IMR-90 (cell line): ENCODE data around the gene ABHD10. TPM values are rescaled to one million over a fixed set of nuclear protein-coding genes. Genes with fewer than 3 reads are reported as not detected.

Experiments
- ATAC-seq: fragments of 200-7000 bp; cut with Tn5 transposase; 2 replicates; pipeline ENCODE4 v1.9.1; 2020; ENCODE audit warnings: low read depth, mild to moderate bottlenecking, moderate library complexity
- BruUV-seq: library from RNA; stranded (reverse); fragments of 400-500 nt; replicated peaks from 2 replicates; lab custom pipeline; 2021; lab: Mats Ljungman, UMichigan
- CTCF ChIA-PET: fragments of 300-600 bp; formaldehyde crosslinking; extraction: SDS; loops from one replicate; lab custom pipeline; 2021; ENCODE audit warnings: antibody characterized with exemption; lab: Yijun Ruan, JAX
- POLR2A ChIA-PET: fragments of 300-600 bp; sonication (Branson Sonifier 250); formaldehyde crosslinking; loops from one replicate; lab custom pipeline; 2022; ENCODE audit warnings: antibody characterized with exemption; ENCODE audit not compliant: unreplicated experiment; lab: Charles Lee
- DNase-seq: peaks from one replicate; pipeline ENCODE4 v3.0.0; 2013
- H2AFZ ChIP-seq: replicated peaks from 2 replicates; pipeline ENCODE3; 2013; ENCODE audit warnings: low read length, mild to moderate bottlenecking; ENCODE audit not compliant: poor library complexity
- H2AK5ac ChIP-seq: 2 replicates; pipeline ENCODE4 v1.6.1; 2013; ENCODE audit warnings: low read depth, low read length, inconsistent platforms
- H2AK9ac ChIP-seq: replicated peaks from 2 replicates; pipeline ENCODE3; 2013; ENCODE audit warnings: mild to moderate bottlenecking, low read depth, low read length, moderate library complexity; ENCODE audit not compliant: poor library complexity
- H2BK120ac ChIP-seq: 2 replicates; pipeline ENCODE4 v1.6.1; 2013; ENCODE audit warnings: low read depth, low read length, inconsistent platforms
- H2BK15ac ChIP-seq: 3 replicates; pipeline ENCODE4 v1.6.1; 2013; ENCODE audit warnings: low read depth, low read length, inconsistent platforms
- H2BK20ac ChIP-seq: 2 replicates; pipeline ENCODE4 v1.6.1; 2013; ENCODE audit warnings: low read depth, mild to moderate bottlenecking, inconsistent platforms, low read length, moderate library complexity
- H2BK5ac ChIP-seq: 2 replicates; pipeline ENCODE4 v1.6.1; 2013; ENCODE audit warnings: mild to moderate bottlenecking, low read depth, low read length, inconsistent platforms; ENCODE audit not compliant: poor library complexity, severe bottlenecking
- H3K14ac ChIP-seq: replicated peaks from 2 replicates; pipeline ENCODE4 v1.6.1; 2013; ENCODE audit warnings: low read depth, low read length, inconsistent platforms
- H3K18ac ChIP-seq: 2 replicates; pipeline ENCODE4 v1.6.1; 2013; ENCODE audit warnings: low read depth, low read length, control low read depth
- H3K23ac ChIP-seq: 2 replicates; pipeline ENCODE4 v1.6.1; 2013; ENCODE audit warnings: low read depth, low read length, inconsistent platforms
- H3K27ac ChIP-seq: 2 replicates; pipeline ENCODE4 v1.5.1; 2013; ENCODE audit warnings: mild to moderate bottlenecking, control low read depth, low read length; ENCODE audit not compliant: insufficient read depth
- H3K27me3 ChIP-seq: 2 replicates; pipeline ENCODE4 v1.6.1; 2013; ENCODE audit warnings: low read length; ENCODE audit not compliant: control insufficient read depth, insufficient read depth
- H3K36me3 ChIP-seq: 2 replicates; pipeline ENCODE4 v1.6.1; 2013; ENCODE audit warnings: low read length, mixed read lengths; ENCODE audit not compliant: control insufficient read depth, insufficient read depth
- H3K4ac ChIP-seq: 2 replicates; pipeline ENCODE4 v1.6.1; 2013; ENCODE audit warnings: low read depth, low read length, inconsistent platforms
- H3K4me1 ChIP-seq: 2 replicates; pipeline ENCODE4 v1.6.1; 2013; ENCODE audit warnings: low read length, mixed read lengths; ENCODE audit not compliant: control insufficient read depth, insufficient read depth
- H3K4me2 ChIP-seq: 2 replicates; pipeline ENCODE4 v1.6.1; 2013; ENCODE audit warnings: low read depth, mild to moderate bottlenecking, control low read depth, low read length, moderate library complexity
- H3K4me3 ChIP-seq: 2 replicates; pipeline ENCODE4 v1.5.1; 2013; ENCODE audit warnings: low read depth, mild to moderate bottlenecking, control low read depth, low read length, moderate library complexity; ENCODE audit not compliant: insufficient read depth
- H3K56ac ChIP-seq: 2 replicates; pipeline ENCODE4 v1.6.1; 2013; ENCODE audit warnings: low read length, inconsistent platforms; ENCODE audit not compliant: insufficient read depth; ENCODE audit errors: extremely low read depth
- H3K79me1 ChIP-seq, 2 experiments: 2 replicates each; pipeline ENCODE4 v1.6.1; 2013; ENCODE audit warnings: low read length in 2 of 2, inconsistent platforms in 1 of 2, low read depth in 1 of 2
- H3K9ac ChIP-seq: 2 replicates; pipeline ENCODE4 v1.6.1; 2013; ENCODE audit warnings: low read depth, low read length, control low read depth
- H3K9me1 ChIP-seq: 2 replicates; pipeline ENCODE4 v1.6.1; 2013; ENCODE audit warnings: low read length, inconsistent platforms; ENCODE audit not compliant: insufficient read depth
- H3K9me3 ChIP-seq: 2 replicates; pipeline ENCODE4 v1.6.1; 2013; ENCODE audit warnings: low read length; ENCODE audit not compliant: control insufficient read depth, insufficient read depth
- H4K20me1 ChIP-seq: 2 replicates; pipeline ENCODE4 v1.6.1; 2013; ENCODE audit warnings: low read length, inconsistent platforms; ENCODE audit not compliant: insufficient read depth
- H4K5ac ChIP-seq: 2 replicates; pipeline ENCODE4 v1.6.1; 2013; ENCODE audit warnings: mild to moderate bottlenecking, low read depth, low read length, control low read depth
- H4K8ac ChIP-seq, 2 experiments: 2 replicates each; pipeline ENCODE4 v1.6.1; 2013; ENCODE audit warnings: low read depth in 2 of 2, low read length in 2 of 2, control low read depth in 1 of 2, inconsistent platforms in 1 of 2
- H4K91ac ChIP-seq: 2 replicates; pipeline ENCODE4 v1.6.1; 2013; ENCODE audit warnings: low read depth, low read length, inconsistent platforms; ENCODE audit not compliant: insufficient read depth
- BHLHE40 ChIP-seq: fragments of 150-350 bp; IDR thresholded peaks from 2 replicates; pipeline ENCODE4 v1.6.1; 2016; ENCODE audit warnings: mild to moderate bottlenecking, low read depth, low read length
- CEBPB ChIP-seq: IDR thresholded peaks from 2 replicates; pipeline ENCODE4 v1.6.1; 2012; ENCODE audit warnings: low read depth, low read length, improper control_type of control experiment
- FOS ChIP-seq: fragments of 150-350 bp; IDR thresholded peaks from 2 replicates; pipeline ENCODE4 v1.6.1; 2016; ENCODE audit warnings: low read depth, low read length
- MAFK ChIP-seq: IDR thresholded peaks from 2 replicates; pipeline ENCODE4 v1.6.1; 2012; ENCODE audit warnings: low read depth, low read length, improper control_type of control experiment
- MAZ ChIP-seq: IDR thresholded peaks from 2 replicates; pipeline ENCODE4 v1.6.1; 2012; ENCODE audit warnings: low read depth, mild to moderate bottlenecking, low read length, improper control_type of control experiment, moderate library complexity, borderline replicate concordance
- MXI1 ChIP-seq: IDR thresholded peaks from 2 replicates; pipeline ENCODE4 v1.6.1; 2012; ENCODE audit warnings: low read depth, mild to moderate bottlenecking, low read length, moderate library complexity, borderline replicate concordance
- POLR2A ChIP-seq: IDR thresholded peaks from 2 replicates; pipeline ENCODE4 v1.6.1; 2012; ENCODE audit warnings: mild to moderate bottlenecking, low read depth, low read length
- RAD21 ChIP-seq: IDR thresholded peaks from 2 replicates; pipeline ENCODE4 v1.6.1; 2012; ENCODE audit warnings: low read length, improper control_type of control experiment
- SMC3 ChIP-seq: fragments of 150-350 bp; IDR thresholded peaks from 2 replicates; pipeline ENCODE4 v1.6.1; 2016; ENCODE audit warnings: low read depth, mild to moderate bottlenecking, antibody characterized with exemption, low read length, moderate library complexity
- USF2 ChIP-seq: fragments of 150-350 bp; IDR thresholded peaks from 2 replicates; pipeline ENCODE4 v1.6.1; 2017; ENCODE audit warnings: mild to moderate bottlenecking, antibody characterized with exemption, low read length, low read depth
- WGBS, 2 experiments: methylation state at CpG; one replicate each; pipeline versions ENCODE4 v1.1.5 to v1.1.7; 2013; ENCODE audit warnings: missing lambda C conversion rate in 2 of 2; ENCODE audit not compliant: insufficient read length in 1 of 2; ENCODE audit errors: extremely low coverage in 2 of 2; 5-methylcytosine and 5-hydroxymethylcytosine counted together
- dilution Hi-C: fragments of 300-500 bp; cut with HindIII; formaldehyde crosslinking; loops from one replicate; pipeline ENCODE4 v1.14.3; 2018; ENCODE audit warnings: low sequenced_read_pairs; ENCODE audit not compliant: unreplicated experiment
- in situ Hi-C: fragments of 300-500 bp; cut with MboI; formaldehyde crosslinking; loops from 3 replicates; pipeline ENCODE4 v1.14.3; 2019; ENCODE audit warnings: low sequenced_read_pairs, inconsistent platforms, mixed read lengths
- intact Hi-C: fragments of 100-400 bp; cut with micrococcal nuclease; formaldehyde crosslinking; loops from 2 replicates; pipeline ENCODE4 v1.10.0; 2022
- polyA plus RNA-seq, 3 experiments: library from polyadenylated mRNA; depleted of rRNA; stranded (reverse); fragments of >200 nt; gene quantifications; 2 replicates each; pipeline ENCODE4 v1.2.3, GENCODE V29; 2012; ENCODE audit warnings: low replicate concordance in 1 of 3
- total RNA-seq: library from RNA; depleted of rRNA; stranded (reverse); fragments of >200 nt; gene quantifications from 2 replicates; pipeline ENCODE4 v1.2.3, GENCODE V29; 2012

Gene ABHD10
- total and polyA plus RNA-seq, 2 of the 4 experiments (the other 2 are of a cell fraction): 24.7 to 57.2 TPM

- H2BK15ac ChIP-seq: no peak overlapping the region
- no peak overlapping the region for H3K9ac ChIP-seq
- no peak overlapping the region for H4K5ac ChIP-seq
- no peak overlapping the region for H2AFZ ChIP-seq
- no peak overlapping the region for H3K27ac ChIP-seq
- in situ Hi-C loops: no loop called here
- no peak overlapping the region for H2AK9ac ChIP-seq
- WGBS, 2 experiments: no CpG with 5 or more reads among the region's 2 CpGs
- H3K79me1 ChIP-seq: no peaks in the 10 kb centered on the region
- ChIA-PET CTCF (no interaction called here), POLR2A (no interaction called here)
- no peak overlapping the region for H3K4me3 ChIP-seq
- H4K20me1 ChIP-seq: no peaks in the 10 kb centered on the region
- BruUV-seq: no TSS peak
- H2BK5ac ChIP-seq: no peak overlapping the region
- H3K56ac ChIP-seq: no peak overlapping the region
- peaks cover 8% of the 10 kb centered on the region for H3K4me1 ChIP-seq
- H3K27me3 ChIP-seq: no peaks in the 10 kb centered on the region
- H2BK20ac ChIP-seq: no peak overlapping the region
- ATAC-seq (no peak), DNase-seq (no peak)
- intact Hi-C loops: no loop called here
- H3K14ac ChIP-seq: no peak overlapping the region
- H3K4me2 ChIP-seq: no peak overlapping the region
- no peak overlapping the region for H2BK120ac ChIP-seq
- no peak overlapping the region for H2AK5ac ChIP-seq
- no peak overlapping the region for H4K91ac ChIP-seq
- dilution Hi-C loops: no loop called here
- H3K23ac ChIP-seq: no peak overlapping the region
- TF ChIP-seq MAZ (no peak), FOS (no peak), POLR2A (no peak), BHLHE40 (no peak), SMC3 (no peak), CEBPB (no peak), RAD21 (no peak), USF2 (no peak), MXI1 (no peak), MAFK (no peak)
- H3K36me3 ChIP-seq: no peaks in the 10 kb centered on the region
- peaks cover 6% of the 10 kb centered on the region for H3K9me1 ChIP-seq
- H3K4ac ChIP-seq: no peak overlapping the region
- H3K18ac ChIP-seq: no peak overlapping the region
- no peaks in the 10 kb centered on the region for H3K9me3 ChIP-seq
- H4K8ac ChIP-seq: no peak overlapping the region
Observed at GRCh38 chr3:112004669-112005068, 25.8 kb downstream of the ABHD10 start.
